HEK293 (cell line): ENCODE results near the gene SMCHD1.
A peak's percentile ranks its signal among the peaks of the same experiment; 100 is the strongest.

ENCODE experiments used
- KLF1 ChIP-seq: fragments of 450-650 bp; formaldehyde crosslinking; IDR thresholded peaks from 2 replicates; pipeline ENCODE4 v1.5.1; 2016; ENCODE audit warnings: missing biosample characterization, missing genetic modification characterization
- OVOL3 ChIP-seq: fragments of 450-650 bp; formaldehyde crosslinking; IDR thresholded peaks from 2 replicates; pipeline ENCODE4 v1.5.1; 2016; ENCODE audit warnings: missing biosample characterization, missing genetic modification characterization
- SP7 ChIP-seq: fragments of 450-650 bp; formaldehyde crosslinking; IDR thresholded peaks from 2 replicates; pipeline ENCODE4 v1.5.1; 2016; ENCODE audit warnings: missing biosample characterization, missing genetic modification characterization
- TCF7L2 ChIP-seq: IDR thresholded peaks from 2 replicates; pipeline ENCODE4 v1.6.1; 2011; ENCODE audit warnings: low read depth, mild to moderate bottlenecking, inconsistent platforms, low read length, moderate library complexity, borderline replicate concordance
- WT1 ChIP-seq: fragments of 450-650 bp; formaldehyde crosslinking; IDR thresholded peaks from 2 replicates; pipeline ENCODE4 v1.5.1; 2016; ENCODE audit warnings: missing biosample characterization, missing genetic modification characterization
- ZBTB17 ChIP-seq: fragments of 450-650 bp; formaldehyde crosslinking; IDR thresholded peaks from 2 replicates; pipeline ENCODE4 v1.5.1; 2016; ENCODE audit warnings: missing biosample characterization, missing genetic modification characterization
- ZBTB20 ChIP-seq: fragments of 450-650 bp; formaldehyde crosslinking; IDR thresholded peaks from 2 replicates; pipeline ENCODE4 v1.5.1; 2016; ENCODE audit warnings: missing biosample characterization, missing genetic modification characterization
- ZEB2 ChIP-seq: fragments of 450-650 bp; formaldehyde crosslinking; IDR thresholded peaks from 2 replicates; pipeline ENCODE4 v1.5.1; 2016; ENCODE audit warnings: missing biosample characterization, missing genetic modification characterization
- ZNF324 ChIP-seq: fragments of 450-650 bp; formaldehyde crosslinking; IDR thresholded peaks from 2 replicates; pipeline ENCODE4 v1.5.1; 2016; ENCODE audit warnings: missing biosample characterization, missing genetic modification characterization
- ZNF366 ChIP-seq: fragments of 450-650 bp; formaldehyde crosslinking; conservative IDR thresholded peaks from 2 replicates; pipeline ENCODE4 v1.5.1; 2016; ENCODE audit warnings: missing biosample characterization, missing genetic modification characterization
- ZNF514 ChIP-seq: fragments of 450-650 bp; formaldehyde crosslinking; IDR thresholded peaks from 2 replicates; pipeline ENCODE4 v1.5.1; 2016; ENCODE audit warnings: missing biosample characterization, missing genetic modification characterization
- ZNF558 ChIP-seq: fragments of 450-650 bp; formaldehyde crosslinking; IDR thresholded peaks from 2 replicates; pipeline ENCODE4 v1.5.1; 2016; ENCODE audit warnings: missing biosample characterization, missing genetic modification characterization
- ZNF629 ChIP-seq: fragments of 450-650 bp; formaldehyde crosslinking; IDR thresholded peaks from 2 replicates; pipeline ENCODE4 v1.5.1; 2017; ENCODE audit warnings: missing biosample characterization, missing genetic modification characterization
- ZNF777 ChIP-seq: fragments of 450-650 bp; formaldehyde crosslinking; IDR thresholded peaks from 2 replicates; pipeline ENCODE4 v1.5.1; 2017; ENCODE audit warnings: missing biosample characterization, missing genetic modification characterization, borderline replicate concordance
- ZNF843 ChIP-seq: fragments of 450-650 bp; formaldehyde crosslinking; IDR thresholded peaks from 2 replicates; pipeline ENCODE4 v1.5.1; 2016; ENCODE audit warnings: missing biosample characterization, missing genetic modification characterization
- ZSCAN30 ChIP-seq: fragments of 450-650 bp; IDR thresholded peaks from 2 replicates; pipeline ENCODE4 v1.5.1; 2018; ENCODE audit warnings: missing biosample characterization, mild to moderate bottlenecking, missing genetic modification characterization, moderate library complexity
- ZXDB ChIP-seq: fragments of 450-650 bp; formaldehyde crosslinking; IDR thresholded peaks from 2 replicates; pipeline ENCODE4 v1.5.1; 2016; ENCODE audit warnings: missing biosample characterization, missing genetic modification characterization
- TF ChIP-seq, protein P1 (sequence below): fragments of 450-650 bp; formaldehyde crosslinking; IDR thresholded peaks from 2 replicates; pipeline ENCODE4 v1.5.1; 2017; ENCODE audit warnings: missing biosample characterization, missing genetic modification characterization
- TF ChIP-seq, protein P2 (sequence below): fragments of 450-650 bp; formaldehyde crosslinking; IDR thresholded peaks from 2 replicates; pipeline ENCODE4 v1.5.1; 2016; ENCODE audit warnings: missing biosample characterization, missing genetic modification characterization, borderline replicate concordance
- TF ChIP-seq, protein P3 (sequence below): fragments of 450-650 bp; formaldehyde crosslinking; IDR thresholded peaks from 2 replicates; pipeline ENCODE4 v1.5.1; 2017; ENCODE audit warnings: missing biosample characterization, missing genetic modification characterization
- TF ChIP-seq, protein P4 (sequence below): fragments of 450-650 bp; formaldehyde crosslinking; IDR thresholded peaks from 2 replicates; pipeline ENCODE4 v1.5.1; 2016; ENCODE audit warnings: missing biosample characterization, missing genetic modification characterization
- TF ChIP-seq, protein P5 (sequence below): fragments of 450-650 bp; formaldehyde crosslinking; IDR thresholded peaks from 2 replicates; pipeline ENCODE4 v1.5.1; 2016; ENCODE audit warnings: missing biosample characterization, missing genetic modification characterization, borderline replicate concordance
- TF ChIP-seq, protein P6 (sequence below): fragments of 450-650 bp; formaldehyde crosslinking; IDR thresholded peaks from 2 replicates; pipeline ENCODE4 v1.5.1; 2017; ENCODE audit warnings: missing biosample characterization, missing genetic modification characterization

The SMCHD1 gene

DNA sequence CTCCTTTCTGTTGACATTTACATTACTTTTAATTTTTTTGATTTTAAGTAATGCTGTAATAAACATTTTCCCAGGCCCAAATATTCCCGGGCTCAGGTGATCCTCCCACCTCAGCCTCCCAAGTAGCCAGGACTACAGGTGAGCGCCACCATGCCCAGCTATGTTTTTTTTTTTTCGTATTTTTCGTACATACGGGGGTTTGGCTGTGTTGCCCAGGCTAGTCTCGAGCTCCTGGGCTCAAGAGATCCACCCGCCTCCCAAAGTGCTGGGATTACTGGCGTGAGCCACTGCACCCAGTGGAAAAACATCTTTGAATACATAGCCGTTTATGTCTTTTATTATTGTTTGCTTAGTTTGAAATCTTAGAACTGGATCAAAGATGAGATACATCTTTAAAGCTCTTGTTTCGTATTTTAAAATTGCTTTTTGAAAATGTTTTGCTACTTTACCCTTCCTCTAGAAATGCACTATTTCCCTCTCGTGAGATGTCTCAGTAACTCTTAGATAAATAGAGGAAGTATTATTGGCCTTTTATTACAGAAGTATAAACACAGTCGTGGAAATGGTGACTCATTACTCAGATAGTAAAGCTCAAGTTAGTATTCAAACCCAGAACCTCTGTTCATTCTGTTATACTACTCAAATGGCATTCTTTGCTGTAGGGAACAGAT, 2.4 kb downstream of the SMCHD1 start (continued):
- TF ChIP-seq, protein P1, sequence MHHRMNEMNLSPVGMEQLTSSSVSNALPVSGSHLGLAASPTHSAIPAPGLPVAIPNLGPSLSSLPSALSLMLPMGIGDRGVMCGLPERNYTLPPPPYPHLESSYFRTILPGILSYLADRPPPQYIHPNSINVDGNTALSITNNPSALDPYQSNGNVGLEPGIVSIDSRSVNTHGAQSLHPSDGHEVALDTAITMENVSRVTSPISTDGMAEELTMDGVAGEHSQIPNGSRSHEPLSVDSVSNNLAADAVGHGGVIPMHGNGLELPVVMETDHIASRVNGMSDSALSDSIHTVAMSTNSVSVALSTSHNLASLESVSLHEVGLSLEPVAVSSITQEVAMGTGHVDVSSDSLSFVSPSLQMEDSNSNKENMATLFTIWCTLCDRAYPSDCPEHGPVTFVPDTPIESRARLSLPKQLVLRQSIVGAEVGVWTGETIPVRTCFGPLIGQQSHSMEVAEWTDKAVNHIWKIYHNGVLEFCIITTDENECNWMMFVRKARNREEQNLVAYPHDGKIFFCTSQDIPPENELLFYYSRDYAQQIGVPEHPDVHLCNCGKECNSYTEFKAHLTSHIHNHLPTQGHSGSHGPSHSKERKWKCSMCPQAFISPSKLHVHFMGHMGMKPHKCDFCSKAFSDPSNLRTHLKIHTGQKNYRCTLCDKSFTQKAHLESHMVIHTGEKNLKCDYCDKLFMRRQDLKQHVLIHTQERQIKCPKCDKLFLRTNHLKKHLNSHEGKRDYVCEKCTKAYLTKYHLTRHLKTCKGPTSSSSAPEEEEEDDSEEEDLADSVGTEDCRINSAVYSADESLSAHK (tag by site-specific recombination) = peak; percentile 61; the same call in 1 of the 2 replicates
- TF ChIP-seq ZNF843 (peak; percentile 88), ZNF629 (tag by site-specific recombination) (peak; percentile 65; the same call in 1 of the 2 replicates), ZBTB20 (tag by site-specific recombination) (peak; percentile 33; the same call in 1 of the 2 replicates), TCF7L2 (no peak), ZNF558 (tag by site-specific recombination) (0 out of 2 replicates have a peak, but pooled peaks have one; percentile 43), ZNF514 (tag by site-specific recombination) (no peak), ZNF324 (0 out of 2 replicates have a peak, but pooled peaks have one; percentile 26), KLF1 (tag by site-specific recombination) (0 out of 2 replicates have a peak, but pooled peaks have one; percentile 26), ZBTB17 (tag by site-specific recombination) (peak; percentile 48), ZNF777 (tag by site-specific recombination) (no peak), SP7 (peak; percentile 75), ZXDB (tag by site-specific recombination) (peak; percentile 77; the same call in 1 of the 2 replicates), WT1 (tag by site-specific recombination) (0 out of 2 replicates have a peak, but pooled peaks have one; percentile 13), ZSCAN30 (no peak), OVOL3 (peak; percentile 72; the same call in 1 of the 2 replicates), ZEB2 (tag by site-specific recombination) (peak; percentile 79), ZNF366 (peak; percentile 88)
- TF ChIP-seq, protein P2, sequence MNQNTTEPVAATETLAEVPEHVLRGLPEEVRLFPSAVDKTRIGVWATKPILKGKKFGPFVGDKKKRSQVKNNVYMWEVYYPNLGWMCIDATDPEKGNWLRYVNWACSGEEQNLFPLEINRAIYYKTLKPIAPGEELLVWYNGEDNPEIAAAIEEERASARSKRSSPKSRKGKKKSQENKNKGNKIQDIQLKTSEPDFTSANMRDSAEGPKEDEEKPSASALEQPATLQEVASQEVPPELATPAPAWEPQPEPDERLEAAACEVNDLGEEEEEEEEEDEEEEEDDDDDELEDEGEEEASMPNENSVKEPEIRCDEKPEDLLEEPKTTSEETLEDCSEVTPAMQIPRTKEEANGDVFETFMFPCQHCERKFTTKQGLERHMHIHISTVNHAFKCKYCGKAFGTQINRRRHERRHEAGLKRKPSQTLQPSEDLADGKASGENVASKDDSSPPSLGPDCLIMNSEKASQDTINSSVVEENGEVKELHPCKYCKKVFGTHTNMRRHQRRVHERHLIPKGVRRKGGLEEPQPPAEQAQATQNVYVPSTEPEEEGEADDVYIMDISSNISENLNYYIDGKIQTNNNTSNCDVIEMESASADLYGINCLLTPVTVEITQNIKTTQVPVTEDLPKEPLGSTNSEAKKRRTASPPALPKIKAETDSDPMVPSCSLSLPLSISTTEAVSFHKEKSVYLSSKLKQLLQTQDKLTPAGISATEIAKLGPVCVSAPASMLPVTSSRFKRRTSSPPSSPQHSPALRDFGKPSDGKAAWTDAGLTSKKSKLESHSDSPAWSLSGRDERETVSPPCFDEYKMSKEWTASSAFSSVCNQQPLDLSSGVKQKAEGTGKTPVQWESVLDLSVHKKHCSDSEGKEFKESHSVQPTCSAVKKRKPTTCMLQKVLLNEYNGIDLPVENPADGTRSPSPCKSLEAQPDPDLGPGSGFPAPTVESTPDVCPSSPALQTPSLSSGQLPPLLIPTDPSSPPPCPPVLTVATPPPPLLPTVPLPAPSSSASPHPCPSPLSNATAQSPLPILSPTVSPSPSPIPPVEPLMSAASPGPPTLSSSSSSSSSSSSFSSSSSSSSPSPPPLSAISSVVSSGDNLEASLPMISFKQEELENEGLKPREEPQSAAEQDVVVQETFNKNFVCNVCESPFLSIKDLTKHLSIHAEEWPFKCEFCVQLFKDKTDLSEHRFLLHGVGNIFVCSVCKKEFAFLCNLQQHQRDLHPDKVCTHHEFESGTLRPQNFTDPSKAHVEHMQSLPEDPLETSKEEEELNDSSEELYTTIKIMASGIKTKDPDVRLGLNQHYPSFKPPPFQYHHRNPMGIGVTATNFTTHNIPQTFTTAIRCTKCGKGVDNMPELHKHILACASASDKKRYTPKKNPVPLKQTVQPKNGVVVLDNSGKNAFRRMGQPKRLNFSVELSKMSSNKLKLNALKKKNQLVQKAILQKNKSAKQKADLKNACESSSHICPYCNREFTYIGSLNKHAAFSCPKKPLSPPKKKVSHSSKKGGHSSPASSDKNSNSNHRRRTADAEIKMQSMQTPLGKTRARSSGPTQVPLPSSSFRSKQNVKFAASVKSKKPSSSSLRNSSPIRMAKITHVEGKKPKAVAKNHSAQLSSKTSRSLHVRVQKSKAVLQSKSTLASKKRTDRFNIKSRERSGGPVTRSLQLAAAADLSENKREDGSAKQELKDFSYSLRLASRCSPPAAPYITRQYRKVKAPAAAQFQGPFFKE (tag by site-specific recombination) = no peak
- TF ChIP-seq, protein P3, sequence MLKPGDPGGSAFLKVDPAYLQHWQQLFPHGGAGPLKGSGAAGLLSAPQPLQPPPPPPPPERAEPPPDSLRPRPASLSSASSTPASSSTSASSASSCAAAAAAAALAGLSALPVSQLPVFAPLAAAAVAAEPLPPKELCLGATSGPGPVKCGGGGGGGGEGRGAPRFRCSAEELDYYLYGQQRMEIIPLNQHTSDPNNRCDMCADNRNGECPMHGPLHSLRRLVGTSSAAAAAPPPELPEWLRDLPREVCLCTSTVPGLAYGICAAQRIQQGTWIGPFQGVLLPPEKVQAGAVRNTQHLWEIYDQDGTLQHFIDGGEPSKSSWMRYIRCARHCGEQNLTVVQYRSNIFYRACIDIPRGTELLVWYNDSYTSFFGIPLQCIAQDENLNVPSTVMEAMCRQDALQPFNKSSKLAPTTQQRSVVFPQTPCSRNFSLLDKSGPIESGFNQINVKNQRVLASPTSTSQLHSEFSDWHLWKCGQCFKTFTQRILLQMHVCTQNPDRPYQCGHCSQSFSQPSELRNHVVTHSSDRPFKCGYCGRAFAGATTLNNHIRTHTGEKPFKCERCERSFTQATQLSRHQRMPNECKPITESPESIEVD = peak; percentile 98
- TF ChIP-seq, protein P4, sequence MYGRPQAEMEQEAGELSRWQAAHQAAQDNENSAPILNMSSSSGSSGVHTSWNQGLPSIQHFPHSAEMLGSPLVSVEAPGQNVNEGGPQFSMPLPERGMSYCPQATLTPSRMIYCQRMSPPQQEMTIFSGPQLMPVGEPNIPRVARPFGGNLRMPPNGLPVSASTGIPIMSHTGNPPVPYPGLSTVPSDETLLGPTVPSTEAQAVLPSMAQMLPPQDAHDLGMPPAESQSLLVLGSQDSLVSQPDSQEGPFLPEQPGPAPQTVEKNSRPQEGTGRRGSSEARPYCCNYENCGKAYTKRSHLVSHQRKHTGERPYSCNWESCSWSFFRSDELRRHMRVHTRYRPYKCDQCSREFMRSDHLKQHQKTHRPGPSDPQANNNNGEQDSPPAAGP (tag by site-specific recombination) = no peak
- TF ChIP-seq, protein P5, sequence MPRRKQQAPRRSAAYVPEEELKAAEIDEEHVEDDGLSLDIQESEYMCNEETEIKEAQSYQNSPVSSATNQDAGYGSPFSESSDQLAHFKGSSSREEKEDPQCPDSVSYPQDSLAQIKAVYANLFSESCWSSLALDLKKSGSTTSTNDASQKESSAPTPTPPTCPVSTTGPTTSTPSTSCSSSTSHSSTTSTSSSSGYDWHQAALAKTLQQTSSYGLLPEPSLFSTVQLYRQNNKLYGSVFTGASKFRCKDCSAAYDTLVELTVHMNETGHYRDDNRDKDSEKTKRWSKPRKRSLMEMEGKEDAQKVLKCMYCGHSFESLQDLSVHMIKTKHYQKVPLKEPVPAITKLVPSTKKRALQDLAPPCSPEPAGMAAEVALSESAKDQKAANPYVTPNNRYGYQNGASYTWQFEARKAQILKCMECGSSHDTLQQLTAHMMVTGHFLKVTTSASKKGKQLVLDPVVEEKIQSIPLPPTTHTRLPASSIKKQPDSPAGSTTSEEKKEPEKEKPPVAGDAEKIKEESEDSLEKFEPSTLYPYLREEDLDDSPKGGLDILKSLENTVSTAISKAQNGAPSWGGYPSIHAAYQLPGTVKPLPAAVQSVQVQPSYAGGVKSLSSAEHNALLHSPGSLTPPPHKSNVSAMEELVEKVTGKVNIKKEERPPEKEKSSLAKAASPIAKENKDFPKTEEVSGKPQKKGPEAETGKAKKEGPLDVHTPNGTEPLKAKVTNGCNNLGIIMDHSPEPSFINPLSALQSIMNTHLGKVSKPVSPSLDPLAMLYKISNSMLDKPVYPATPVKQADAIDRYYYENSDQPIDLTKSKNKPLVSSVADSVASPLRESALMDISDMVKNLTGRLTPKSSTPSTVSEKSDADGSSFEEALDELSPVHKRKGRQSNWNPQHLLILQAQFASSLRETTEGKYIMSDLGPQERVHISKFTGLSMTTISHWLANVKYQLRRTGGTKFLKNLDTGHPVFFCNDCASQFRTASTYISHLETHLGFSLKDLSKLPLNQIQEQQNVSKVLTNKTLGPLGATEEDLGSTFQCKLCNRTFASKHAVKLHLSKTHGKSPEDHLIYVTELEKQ (tag by site-specific recombination) = peak; percentile 37; the same call in 1 of the 2 replicates
- TF ChIP-seq, protein P6, sequence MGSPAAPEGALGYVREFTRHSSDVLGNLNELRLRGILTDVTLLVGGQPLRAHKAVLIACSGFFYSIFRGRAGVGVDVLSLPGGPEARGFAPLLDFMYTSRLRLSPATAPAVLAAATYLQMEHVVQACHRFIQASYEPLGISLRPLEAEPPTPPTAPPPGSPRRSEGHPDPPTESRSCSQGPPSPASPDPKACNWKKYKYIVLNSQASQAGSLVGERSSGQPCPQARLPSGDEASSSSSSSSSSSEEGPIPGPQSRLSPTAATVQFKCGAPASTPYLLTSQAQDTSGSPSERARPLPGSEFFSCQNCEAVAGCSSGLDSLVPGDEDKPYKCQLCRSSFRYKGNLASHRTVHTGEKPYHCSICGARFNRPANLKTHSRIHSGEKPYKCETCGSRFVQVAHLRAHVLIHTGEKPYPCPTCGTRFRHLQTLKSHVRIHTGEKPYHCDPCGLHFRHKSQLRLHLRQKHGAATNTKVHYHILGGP = peak; percentile 28; the same call in 1 of the 2 replicates
